ENCODE data around the gene PTH2R.
A peak's percentile ranks its signal among the peaks of the same experiment; 100 is the strongest.

The PTH2R gene

GRCh38 chr2:208406474-208407451 is at the start of gene PTH2R:
Gene PTH2R (plus strand): TSS chr2:208406792. CDS start chr2:208407044, 252 bp downstream.
- DNase-seq (ENCODE audit: low spot score): peak; percentile 18
- in situ Hi-C loops (cut with MboI; ENCODE audit: low sequenced_read_pairs, unreplicated experiment): no loop called here

DNA sequence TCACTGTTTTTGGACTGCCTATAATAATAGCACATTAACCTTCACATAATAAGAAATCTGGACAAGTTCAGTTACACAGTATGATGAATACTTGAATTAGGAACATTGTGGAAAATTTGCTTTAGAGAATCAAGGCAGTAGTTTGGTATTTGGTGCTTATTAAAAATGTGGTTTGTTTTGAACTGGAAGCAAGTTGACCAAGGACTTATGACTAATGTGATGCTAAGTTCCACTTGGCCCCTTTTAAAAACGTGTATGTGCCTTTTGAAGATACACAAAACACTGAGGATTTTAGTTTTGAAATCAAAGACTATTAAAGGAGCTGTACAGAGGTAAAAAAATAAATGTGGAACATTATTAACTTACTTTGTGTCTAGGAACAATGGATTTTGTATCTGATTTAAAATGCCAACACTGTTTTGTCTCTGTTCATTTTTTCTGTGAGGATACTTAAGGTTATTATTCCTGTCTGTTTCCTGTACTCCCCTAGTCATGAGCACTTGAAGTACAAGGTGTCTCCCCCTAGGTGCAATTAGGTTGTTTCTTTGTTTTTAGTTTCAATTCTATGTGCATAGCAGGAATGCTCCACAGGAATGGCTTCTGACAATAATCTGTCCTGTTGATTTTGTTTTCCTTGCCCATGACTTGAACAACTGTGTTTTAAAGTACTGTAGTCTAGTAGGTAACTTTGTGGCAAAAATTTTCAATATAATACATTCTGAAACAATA is 49.6 kb upstream of the PTH2R start:
- no peak for DNase-seq (ENCODE audit: low spot score)
- in situ Hi-C loops (cut with MboI; ENCODE audit: low sequenced_read_pairs, unreplicated experiment): no loop called here
- TF ChIP-seq, protein P1, sequence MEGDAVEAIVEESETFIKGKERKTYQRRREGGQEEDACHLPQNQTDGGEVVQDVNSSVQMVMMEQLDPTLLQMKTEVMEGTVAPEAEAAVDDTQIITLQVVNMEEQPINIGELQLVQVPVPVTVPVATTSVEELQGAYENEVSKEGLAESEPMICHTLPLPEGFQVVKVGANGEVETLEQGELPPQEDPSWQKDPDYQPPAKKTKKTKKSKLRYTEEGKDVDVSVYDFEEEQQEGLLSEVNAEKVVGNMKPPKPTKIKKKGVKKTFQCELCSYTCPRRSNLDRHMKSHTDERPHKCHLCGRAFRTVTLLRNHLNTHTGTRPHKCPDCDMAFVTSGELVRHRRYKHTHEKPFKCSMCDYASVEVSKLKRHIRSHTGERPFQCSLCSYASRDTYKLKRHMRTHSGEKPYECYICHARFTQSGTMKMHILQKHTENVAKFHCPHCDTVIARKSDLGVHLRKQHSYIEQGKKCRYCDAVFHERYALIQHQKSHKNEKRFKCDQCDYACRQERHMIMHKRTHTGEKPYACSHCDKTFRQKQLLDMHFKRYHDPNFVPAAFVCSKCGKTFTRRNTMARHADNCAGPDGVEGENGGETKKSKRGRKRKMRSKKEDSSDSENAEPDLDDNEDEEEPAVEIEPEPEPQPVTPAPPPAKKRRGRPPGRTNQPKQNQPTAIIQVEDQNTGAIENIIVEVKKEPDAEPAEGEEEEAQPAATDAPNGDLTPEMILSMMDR (IDR thresholded peaks at IDR 0.05; ENCODE audit: borderline replicate concordance, control extremely low read depth, extremely low read depth, insufficient read depth, missing control alignments): no peak

More at GRCh38 chr2:208406474-208407451, at the start of gene PTH2R:
- TF ChIP-seq, protein P1 (IDR thresholded peaks at IDR 0.05; ENCODE audit: borderline replicate concordance, control extremely low read depth, extremely low read depth, insufficient read depth, missing control alignments): no peak

GRCh38 chr2:208358758-208359631 is 47.6 kb upstream of the PTH2R start:
- no peak for DNase-seq (ENCODE audit: low spot score)
- in situ Hi-C loops (cut with MboI; ENCODE audit: low sequenced_read_pairs, unreplicated experiment): no loop called here
- TF ChIP-seq, protein P1 (IDR thresholded peaks at IDR 0.05; ENCODE audit: borderline replicate concordance, control extremely low read depth, extremely low read depth, insufficient read depth, missing control alignments): no peak

- in situ Hi-C loops (cut with MboI; ENCODE audit: low sequenced_read_pairs, unreplicated experiment): no loop called here
- peak; percentile 19 for DNase-seq (ENCODE audit: low spot score)
These were observed 47.0 kb upstream of the PTH2R start for GRCh38 chr2:208359632-208359986.

GRCh38 chr2:208360259-208361076 is 46.1 kb upstream of the PTH2R start:
- in situ Hi-C loops (cut with MboI; ENCODE audit: low sequenced_read_pairs, unreplicated experiment): no loop called here
- no peak for DNase-seq (ENCODE audit: low spot score)
- TF ChIP-seq, protein P1 (IDR thresholded peaks at IDR 0.05; ENCODE audit: borderline replicate concordance, control extremely low read depth, extremely low read depth, insufficient read depth, missing control alignments): no peak

More at GRCh38 chr2:208359632-208359986, 47.0 kb upstream of the PTH2R start:
- TF ChIP-seq, protein P1 (IDR thresholded peaks at IDR 0.05; ENCODE audit: borderline replicate concordance, control extremely low read depth, extremely low read depth, insufficient read depth, missing control alignments): no peak

All from GM13976 (cell line).